Keratinocyte (primary cell): ENCODE results near the gene CHRNA10. TPM values are rescaled to one million over a fixed set of nuclear protein-coding genes. Genes with fewer than 3 reads are reported as not detected.
A peak's percentile ranks its signal among the peaks of the same experiment; 100 is the strongest.

Experiments
- DNase-seq: peaks from one replicate; pipeline ENCODE4 v3.0.0-alpha.2; 2011; ENCODE audit warnings: low read depth, missing footprints, low spot score
- FAIRE-seq: peaks from 2 replicates; lab custom pipeline; 2011; peaks lifted over from hg19 to GRCh38; lab: Jason Lieb, UNC
- H2AFZ ChIP-seq: 2 replicates; pipeline ENCODE4 v1.6.0; 2012; ENCODE audit warnings: low read length, control low read depth, inconsistent platforms; ENCODE audit not compliant: control insufficient read depth
- H3K27ac ChIP-seq: 2 replicates; pipeline ENCODE4 v1.5.1; 2011; ENCODE audit warnings: low read length; ENCODE audit not compliant: control insufficient read depth, insufficient read depth
- H3K27me3 ChIP-seq: 3 replicates; pipeline ENCODE4 v1.6.0; 2011; ENCODE audit warnings: low read length; ENCODE audit not compliant: control insufficient read depth, insufficient read depth; ENCODE audit errors: extremely low read depth
- H3K36me3 ChIP-seq, 2 experiments: 2 replicates in 1 of 2; 3 replicates in 1 of 2; pipeline ENCODE4 v1.5.1; 2011; ENCODE audit warnings: low read length in 2 of 2, mild to moderate bottlenecking in 1 of 2; ENCODE audit not compliant: control insufficient read depth in 2 of 2, insufficient read depth in 2 of 2; ENCODE audit errors: extremely low read depth in 1 of 2
- H3K4me1 ChIP-seq: 3 replicates; pipeline ENCODE4 v1.5.1; 2011; ENCODE audit warnings: low read length; ENCODE audit not compliant: control insufficient read depth, insufficient read depth; ENCODE audit errors: extremely low read depth
- H3K4me2 ChIP-seq: 3 replicates; pipeline ENCODE4 v1.6.0; 2011; ENCODE audit warnings: low read depth, low read length; ENCODE audit not compliant: control insufficient read depth, insufficient read depth; ENCODE audit errors: extremely low read depth
- H3K4me3 ChIP-seq, 3 experiments: fragments of 200-600 bp in 1 of 3; sonication (generic) in 1 of 3; 2 replicates in 2 of 3; 3 replicates in 1 of 3; pipeline ENCODE4 v1.5.1; 2011 to 2016; ENCODE audit warnings: low read length in 3 of 3, mild to moderate bottlenecking in 3 of 3, control low read depth in 2 of 3, inconsistent platforms in 1 of 3, low read depth in 1 of 3, mixed read lengths in 1 of 3, mixed run types in 1 of 3, moderate library complexity in 1 of 3; ENCODE audit not compliant: control insufficient read depth in 2 of 3, insufficient read depth in 2 of 3; ENCODE audit errors: extremely low read depth in 1 of 3
- H3K79me2 ChIP-seq: 2 replicates; pipeline ENCODE4 v1.6.0; 2012; ENCODE audit warnings: low read length; ENCODE audit not compliant: control insufficient read depth, insufficient read depth
- H3K9ac ChIP-seq: 3 replicates; pipeline ENCODE4 v1.6.0; 2011; ENCODE audit warnings: low read length; ENCODE audit not compliant: control insufficient read depth, insufficient read depth; ENCODE audit errors: extremely low read depth
- H3K9me1 ChIP-seq: 3 replicates; pipeline ENCODE4 v1.6.0; 2011; ENCODE audit warnings: low read length; ENCODE audit not compliant: control insufficient read depth, insufficient read depth; ENCODE audit errors: extremely low read depth
- H3K9me3 ChIP-seq: 2 replicates; pipeline ENCODE4 v1.5.1; 2012; ENCODE audit warnings: low read depth, low read length; ENCODE audit not compliant: control insufficient read depth
- H4K20me1 ChIP-seq: 3 replicates; pipeline ENCODE4 v1.6.0; 2011; ENCODE audit warnings: low read length; ENCODE audit not compliant: control insufficient read depth, insufficient read depth; ENCODE audit errors: extremely low read depth
- CTCF ChIP-seq, 3 experiments: IDR thresholded peaks in 1 of 3; conservative IDR thresholded peaks in 1 of 3; optimal IDR thresholded peaks in 1 of 3; 2 replicates in 2 of 3; 3 replicates in 1 of 3; pipeline versions ENCODE3 to v1.5.1; 2011; ENCODE audit warnings: low read length in 3 of 3, mild to moderate bottlenecking in 3 of 3, moderate library complexity in 2 of 3, control low read depth in 1 of 3, inconsistent platforms in 1 of 3; ENCODE audit not compliant: insufficient read depth in 2 of 3; ENCODE audit errors: extremely low read depth in 1 of 3
- EZH2 ChIP-seq: IDR thresholded peaks from one replicate; pipeline ENCODE4 v1.6.1; 2012; ENCODE audit warnings: inconsistent platforms, mild to moderate bottlenecking, low read length, moderate library complexity
- dilution Hi-C: fragments of 300-500 bp; cut with MboI; formaldehyde crosslinking; loops from one replicate; pipeline ENCODE4 v1.7.0; 2020; ENCODE audit warnings: low sequenced_read_pairs; ENCODE audit not compliant: extremely low pct_ligation_motif_present
- polyA plus RNA-seq, 5 experiments: library from polyadenylated mRNA; depleted of rRNA in 3 of 5; stranded (reverse) in 3 of 5; stranded (forward) in 1 of 5; unstranded in 1 of 5; fragments of >200 nt; gene quantifications; 1 replicate in 1 of 5; 2 replicates in 3 of 5; 3 replicates in 1 of 5; pipeline versions ENCODE4 v1.2.1 to v1.2.3, GENCODE V29; 2011 to 2012; ENCODE audit warnings: missing spikeins in 2 of 5, low read depth in 1 of 5, low replicate concordance in 1 of 5
- small RNA-seq, 3 experiments: library from RNA; depleted of rRNA; stranded (forward); fragments of <200 nt; gene quantifications; one replicate each; pipeline ENCODE3, GENCODE V24; 2012; ENCODE audit warnings: low read depth in 3 of 3, low replicate concordance in 1 of 3; ENCODE audit not compliant: insufficient read length in 3 of 3

Gene CHRNA10
- polyA plus RNA-seq, 1 donor (not counting 4 experiments of a cell fraction or from before 2014, with no cell fraction given): 0.83 TPM

- no peak for TF ChIP-seq CTCF (optimal IDR thresholded peaks at IDR 0.05 in 1 of 3, IDR thresholded peaks at IDR 0.05 in 1 of 3, conservative IDR thresholded peaks at IDR 0.05 in 1 of 3; ENCODE audit: extremely low read depth in 1 of 3, insufficient read depth in 2 of 3, low read length in 3 of 3)
- TF ChIP-seq EZH2: no peak
- Histone ChIP-seq H3K36me3 (no peaks in the 10 kb centered on the region), H3K9me3 (no peaks in the 10 kb centered on the region), H3K4me1 (peaks cover 17% of the 10 kb centered on the region), H3K27me3 (peaks cover 4% of the 10 kb centered on the region), H3K9ac (no peak overlapping the region), H3K27ac (no peak overlapping the region), H4K20me1 (no peaks in the 10 kb centered on the region), H3K79me2 (no peaks in the 10 kb centered on the region), H3K4me3 (no peak overlapping the region), H3K4me2 (no peak overlapping the region), H2AFZ (no peak overlapping the region), H3K9me1 (no peaks in the 10 kb centered on the region)
- FAIRE-seq (no peak), DNase-seq (no peak)
- dilution Hi-C loops: no loop called here
These were observed 54.3 kb downstream of the CHRNA10 start for GRCh38 chr11:3616721-3617460.

GRCh38 chr11:3615998-3616397 is 55.2 kb downstream of the CHRNA10 start:
- Histone ChIP-seq H3K4me3 (no peak overlapping the region), H2AFZ (peak overlapping the region; percentile 61), H3K4me2 (peak overlapping the region; percentile 39), H3K27ac (no peak overlapping the region), H4K20me1 (no peaks in the 10 kb centered on the region), H3K9me3 (no peaks in the 10 kb centered on the region), H3K4me1 (peaks cover 17% of the 10 kb centered on the region), H3K79me2 (no peaks in the 10 kb centered on the region), H3K9me1 (no peaks in the 10 kb centered on the region), H3K27me3 (peaks cover 3% of the 10 kb centered on the region), H3K36me3 (no peaks in the 10 kb centered on the region), H3K9ac (no peak overlapping the region)
- dilution Hi-C loops: no loop called here
- TF ChIP-seq CTCF (optimal IDR thresholded peaks at IDR 0.05 in 1 of 3, IDR thresholded peaks at IDR 0.05 in 1 of 3, conservative IDR thresholded peaks at IDR 0.05 in 1 of 3; ENCODE audit: extremely low read depth in 1 of 3, insufficient read depth in 2 of 3, low read length in 3 of 3) (no peak), EZH2 (no peak)
- FAIRE-seq (no peak), DNase-seq (no peak)

Small RNAs within 50 kb of the gene (small RNA-seq; reads per million reads assigned to genes)
- 0 reads per million in 3 experiments for gene RF00019
- gene RNU6-1143P: 0 reads per million in 3 experiments

Other genes with a start within 250 kb of the CHRNA10 start
- gene ART5, start 29.4 kb downstream of the CHRNA10 start, polyA plus RNA-seq: not detected in 3 replicates
- gene ART1, start 26.3 kb downstream of the CHRNA10 start, polyA plus RNA-seq: not detected in 3 replicates
- gene NUP98, start 126.2 kb upstream of the CHRNA10 start, polyA plus RNA-seq: 66.9 to 93.1 TPM (median 78.9 TPM) in 3 replicates
- 37.3 to 59.8 TPM (median 46.2 TPM) in 3 replicates for gene PGAP2, start 137.2 kb upstream of the CHRNA10 start, polyA plus RNA-seq
- 39.8 to 84.6 TPM (median 67.1 TPM) in 3 replicates for gene RHOG, start 169.6 kb upstream of the CHRNA10 start, polyA plus RNA-seq
- 23.7 to 39.4 TPM (median 25.1 TPM) in 3 replicates for gene STIM1, start 184.3 kb upstream of the CHRNA10 start, polyA plus RNA-seq